Measurements from ENCODE around the gene BCAP29.

DNA sequence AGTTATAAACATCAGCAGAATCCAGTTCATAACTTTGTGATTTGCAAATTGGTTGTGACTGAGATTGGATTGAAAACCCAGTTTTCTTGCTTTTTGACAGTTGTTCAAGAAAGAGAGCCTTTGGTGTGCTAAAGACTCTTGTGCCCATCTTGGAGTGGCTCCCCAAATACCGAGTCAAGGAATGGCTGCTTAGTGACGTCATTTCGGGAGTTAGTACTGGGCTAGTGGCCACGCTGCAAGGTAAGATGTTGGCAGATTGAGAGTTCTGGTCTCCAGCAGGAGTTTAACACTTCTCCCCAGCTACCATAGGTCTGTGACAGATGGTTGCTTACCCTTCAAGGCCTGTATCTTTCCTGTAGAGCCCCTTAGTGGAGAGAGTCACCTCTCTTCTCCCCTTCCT is 83.2 kb downstream of the BCAP29 start:
- TF ChIP-seq, protein P1, sequence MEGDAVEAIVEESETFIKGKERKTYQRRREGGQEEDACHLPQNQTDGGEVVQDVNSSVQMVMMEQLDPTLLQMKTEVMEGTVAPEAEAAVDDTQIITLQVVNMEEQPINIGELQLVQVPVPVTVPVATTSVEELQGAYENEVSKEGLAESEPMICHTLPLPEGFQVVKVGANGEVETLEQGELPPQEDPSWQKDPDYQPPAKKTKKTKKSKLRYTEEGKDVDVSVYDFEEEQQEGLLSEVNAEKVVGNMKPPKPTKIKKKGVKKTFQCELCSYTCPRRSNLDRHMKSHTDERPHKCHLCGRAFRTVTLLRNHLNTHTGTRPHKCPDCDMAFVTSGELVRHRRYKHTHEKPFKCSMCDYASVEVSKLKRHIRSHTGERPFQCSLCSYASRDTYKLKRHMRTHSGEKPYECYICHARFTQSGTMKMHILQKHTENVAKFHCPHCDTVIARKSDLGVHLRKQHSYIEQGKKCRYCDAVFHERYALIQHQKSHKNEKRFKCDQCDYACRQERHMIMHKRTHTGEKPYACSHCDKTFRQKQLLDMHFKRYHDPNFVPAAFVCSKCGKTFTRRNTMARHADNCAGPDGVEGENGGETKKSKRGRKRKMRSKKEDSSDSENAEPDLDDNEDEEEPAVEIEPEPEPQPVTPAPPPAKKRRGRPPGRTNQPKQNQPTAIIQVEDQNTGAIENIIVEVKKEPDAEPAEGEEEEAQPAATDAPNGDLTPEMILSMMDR (conservative IDR thresholded peaks at IDR 0.05; ENCODE audit: low read depth, low read length): no peak
- TF ChIP-seq POLR2A (IDR thresholded peaks at IDR 0.05; ENCODE audit: low read depth, low read length): no peak
- no peak for TF ChIP-seq FOS (IDR thresholded peaks at IDR 0.05; ENCODE audit: low read depth, low read length)
- no peak for TF ChIP-seq SMC3 (IDR thresholded peaks at IDR 0.05; ENCODE audit: low read depth, low read length)
- no peak for TF ChIP-seq MAFK (IDR thresholded peaks at IDR 0.05; ENCODE audit: low read depth, low read length)
- no peak for TF ChIP-seq RAD21 (IDR thresholded peaks at IDR 0.05; ENCODE audit: low read length)
- no peak for TF ChIP-seq MXI1 (IDR thresholded peaks at IDR 0.05; ENCODE audit: borderline replicate concordance, low read depth, low read length)
- TF ChIP-seq, protein P2, sequence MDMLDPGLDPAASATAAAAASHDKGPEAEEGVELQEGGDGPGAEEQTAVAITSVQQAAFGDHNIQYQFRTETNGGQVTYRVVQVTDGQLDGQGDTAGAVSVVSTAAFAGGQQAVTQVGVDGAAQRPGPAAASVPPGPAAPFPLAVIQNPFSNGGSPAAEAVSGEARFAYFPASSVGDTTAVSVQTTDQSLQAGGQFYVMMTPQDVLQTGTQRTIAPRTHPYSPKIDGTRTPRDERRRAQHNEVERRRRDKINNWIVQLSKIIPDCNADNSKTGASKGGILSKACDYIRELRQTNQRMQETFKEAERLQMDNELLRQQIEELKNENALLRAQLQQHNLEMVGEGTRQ (IDR thresholded peaks at IDR 0.05; ENCODE audit: low read depth, low read length): no peak
- TF ChIP-seq, protein P3, sequence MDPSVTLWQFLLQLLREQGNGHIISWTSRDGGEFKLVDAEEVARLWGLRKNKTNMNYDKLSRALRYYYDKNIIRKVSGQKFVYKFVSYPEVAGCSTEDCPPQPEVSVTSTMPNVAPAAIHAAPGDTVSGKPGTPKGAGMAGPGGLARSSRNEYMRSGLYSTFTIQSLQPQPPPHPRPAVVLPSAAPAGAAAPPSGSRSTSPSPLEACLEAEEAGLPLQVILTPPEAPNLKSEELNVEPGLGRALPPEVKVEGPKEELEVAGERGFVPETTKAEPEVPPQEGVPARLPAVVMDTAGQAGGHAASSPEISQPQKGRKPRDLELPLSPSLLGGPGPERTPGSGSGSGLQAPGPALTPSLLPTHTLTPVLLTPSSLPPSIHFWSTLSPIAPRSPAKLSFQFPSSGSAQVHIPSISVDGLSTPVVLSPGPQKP (IDR thresholded peaks at IDR 0.05; ENCODE audit: borderline replicate concordance, low read depth, low read length): no peak
- no peak for TF ChIP-seq CHD1 (IDR thresholded peaks at IDR 0.05; ENCODE audit: low read depth, low read length)
- no peak for TF ChIP-seq NFE2L2 (IDR thresholded peaks at IDR 0.05; ENCODE audit: low read depth, low read length)
- TF ChIP-seq CEBPB (IDR thresholded peaks at IDR 0.05; ENCODE audit: low read depth, low read length): no peak
